ENCODE results near the gene NRXN3.

GRCh38 chr14:79487632-79488031, 1317.5 kb downstream of the NRXN3 start:
- TF ChIP-seq CTCF (conservative IDR thresholded peaks at IDR 0.05) (no peak), EZH2 (IDR thresholded peaks at IDR 0.05; ENCODE audit: low read depth) (no peak)

Measured in PC-9 (cell line).